GM18858 (cell line): ENCODE measurements around the gene CFAP54.
"Not testable (repeated sequence)": the region's sequence is repeated elsewhere in the genome, so short reads cannot be mapped to it uniquely, and the experiment has no call there.

Experiments
- ATAC-seq: cut with Tn5 transposase; IDR thresholded peaks from one replicate; pipeline ENCODE4 v1.9.1; 2021; ENCODE audit not compliant: unreplicated experiment

Gene CFAP54

GRCh38 chr12:96617178-96617577, 127.8 kb downstream of the CFAP54 start:
- no peak for ATAC-seq

GRCh38 chr12:96623155-96623554, 133.8 kb downstream of the CFAP54 start:
- ATAC-seq = no peak

GRCh38 chr12:96623656-96624217, 134.4 kb downstream of the CFAP54 start:
- no peak for ATAC-seq

GRCh38 chr12:96635844-96636243, 146.5 kb downstream of the CFAP54 start:
- no peak for ATAC-seq

- no peak for ATAC-seq
Measured at GRCh38 chr12:96636895-96637294, 147.5 kb downstream of the CFAP54 start.

GRCh38 chr12:96648923-96649322, 159.5 kb downstream of the CFAP54 start:
- ATAC-seq = no peak

GRCh38 chr12:96652870-96653269, 163.5 kb downstream of the CFAP54 start:
- ATAC-seq = no peak

- no peak for ATAC-seq
Measured at GRCh38 chr12:96658075-96658474, 168.7 kb downstream of the CFAP54 start.

GRCh38 chr12:96669786-96670185, 180.4 kb downstream of the CFAP54 start:
- no peak for ATAC-seq

GRCh38 chr12:96670334-96670899, 181.0 kb downstream of the CFAP54 start:
- ATAC-seq = no peak

GRCh38 chr12:96675519-96675918, 186.1 kb downstream of the CFAP54 start:
- not testable (repeated sequence) for ATAC-seq

- no peak for ATAC-seq
Measured at GRCh38 chr12:96677363-96677762, 188.0 kb downstream of the CFAP54 start.

GRCh38 chr12:96687719-96688118, 198.3 kb downstream of the CFAP54 start:
- ATAC-seq = no peak

- no peak for ATAC-seq
Measured at GRCh38 chr12:96698521-96698920, 209.1 kb downstream of the CFAP54 start.

- no peak for ATAC-seq
Measured at GRCh38 chr12:96698965-96699364, 209.6 kb downstream of the CFAP54 start.

GRCh38 chr12:96701856-96702255, 212.5 kb downstream of the CFAP54 start:
- ATAC-seq = no peak

GRCh38 chr12:96710127-96710745, 220.9 kb downstream of the CFAP54 start:
- no peak for ATAC-seq

- ATAC-seq = no peak
Measured at GRCh38 chr12:96711364-96711763, 222.0 kb downstream of the CFAP54 start.

- ATAC-seq = no peak
Measured at GRCh38 chr12:96714199-96714598, 224.8 kb downstream of the CFAP54 start.

- ATAC-seq = peak; percentile 97
Measured at GRCh38 chr12:96719660-96720362, 230.4 kb downstream of the CFAP54 start.

GRCh38 chr12:96720363-96720705, 231.0 kb downstream of the CFAP54 start:
- ATAC-seq = peak; percentile 60

GRCh38 chr12:96729466-96729865, 240.1 kb downstream of the CFAP54 start:
- not testable (repeated sequence) for ATAC-seq
